GM04504 (cell line): Measurements from ENCODE around the gene CHMP3.
A peak's percentile ranks its signal among the peaks of the same experiment; 100 is the strongest.
"Not testable (repeated sequence)": the region's sequence is repeated elsewhere in the genome, so short reads cannot be mapped to it uniquely, and the experiment has no call there.

ENCODE experiments used
- DNase-seq: peaks from one replicate; pipeline ENCODE4 v3.0.0-alpha.2; 2012; ENCODE audit warnings: low read depth

Gene CHMP3

DNA sequence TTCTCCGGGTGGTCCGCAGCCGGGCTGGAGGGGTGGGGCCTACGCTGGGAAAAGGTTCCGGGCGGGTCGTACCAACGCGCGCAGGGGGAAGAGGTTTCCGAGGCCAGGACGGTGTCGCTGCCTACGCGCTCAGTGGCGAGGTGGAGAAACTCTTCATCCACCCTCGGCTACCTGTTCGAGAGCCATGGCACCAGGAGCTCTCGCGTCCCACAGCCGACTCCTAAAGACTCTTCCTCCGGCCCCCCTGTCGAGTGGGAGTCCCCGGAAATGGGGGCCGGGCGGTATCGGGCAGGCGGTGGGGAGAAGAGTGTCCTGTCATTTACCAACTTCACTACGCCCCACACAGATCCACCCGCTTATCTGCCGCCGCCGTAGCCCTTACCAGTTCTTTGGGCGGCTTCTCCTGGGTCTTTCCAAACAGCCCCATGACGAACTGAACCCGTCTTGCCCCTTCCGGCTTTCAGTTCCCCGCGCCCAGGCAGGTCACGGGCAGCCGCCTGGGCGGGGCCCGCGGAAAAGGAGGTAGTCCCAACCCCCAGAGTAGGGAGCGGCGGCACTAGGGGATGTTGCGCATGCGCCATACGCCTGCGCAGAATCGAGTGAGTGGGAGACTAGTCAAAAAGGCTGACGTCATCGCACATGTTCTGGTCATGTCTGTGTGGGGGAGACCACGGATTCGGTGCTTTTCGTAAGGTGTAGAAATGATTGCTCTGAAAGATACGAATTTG, at the start of gene CHMP3:
Gene CHMP3, minus strand, starts transcription at position 522 of the 728 bp plus-strand sequence. Its CDS starts 95 bp downstream, at position 427.
- DNase-seq, result peak; percentile 94

DNA sequence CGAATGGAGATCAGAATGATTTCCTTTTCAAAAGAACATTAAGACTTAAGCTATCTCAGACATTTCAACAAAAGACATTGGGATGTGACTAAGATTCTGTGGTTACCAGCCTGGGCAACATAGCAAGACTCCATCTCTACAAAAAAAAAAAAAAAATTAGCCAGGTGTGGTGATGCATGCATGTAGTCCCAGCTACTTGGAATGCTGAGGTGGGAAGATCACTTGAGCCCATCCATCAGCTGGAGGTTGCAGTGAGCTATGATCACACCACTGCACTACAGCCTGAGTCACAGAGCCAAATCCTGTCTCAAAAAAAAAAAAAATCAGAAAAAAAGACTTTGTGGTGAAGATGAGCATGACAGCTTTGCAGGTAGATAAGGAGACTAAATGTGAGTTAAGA, 47.6 kb upstream of the CHMP3 start:
- no peak for DNase-seq

DNA sequence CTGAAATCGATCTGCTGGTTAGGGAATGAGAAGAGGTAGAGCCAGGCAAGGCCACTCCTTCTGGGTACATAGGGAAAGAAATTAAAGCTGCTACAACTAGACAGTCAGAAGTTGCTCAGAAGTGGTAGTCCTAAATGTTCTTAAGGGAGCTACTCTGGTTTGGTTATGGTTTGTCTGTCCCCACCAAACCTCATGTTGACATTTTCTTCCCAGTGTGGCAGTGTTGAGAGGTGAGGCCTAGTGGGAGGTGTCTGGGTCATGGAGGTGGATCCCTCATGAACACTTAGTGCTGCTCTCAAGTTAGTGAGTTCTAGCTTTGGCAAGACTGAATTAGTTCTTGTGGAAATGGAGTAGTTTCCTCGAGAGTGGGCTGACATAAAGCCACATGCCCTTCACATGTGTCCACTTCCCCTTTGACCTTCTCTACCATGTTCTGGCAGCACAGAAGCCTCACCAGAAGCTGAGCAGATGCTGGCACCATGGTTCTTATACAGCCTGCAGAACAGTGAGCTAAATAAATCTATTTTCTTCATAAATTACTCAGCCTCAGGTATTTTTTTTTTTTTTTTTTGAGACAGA, 45.7 kb upstream of the CHMP3 start:
- DNase-seq, result no peak

DNA sequence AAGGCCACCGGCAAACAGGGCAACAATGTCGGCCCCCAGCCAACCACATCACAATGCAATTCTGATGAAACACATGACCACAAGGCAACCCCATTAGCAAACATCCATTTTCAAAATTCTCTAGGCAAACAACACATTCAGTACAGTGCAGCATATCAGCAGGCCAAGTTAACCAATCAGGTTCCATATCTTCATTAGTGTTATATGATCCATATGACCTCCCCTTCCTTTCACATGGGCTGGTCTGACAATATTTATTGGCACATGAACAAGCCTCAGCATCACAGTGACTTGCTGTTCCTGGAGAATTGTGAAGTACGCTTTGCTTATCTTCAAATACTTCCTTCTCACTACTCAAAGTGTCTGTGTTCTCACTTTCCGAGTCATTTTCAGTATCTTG, 40.7 kb upstream of the CHMP3 start:
- DNase-seq, result no peak

- no peak for DNase-seq
Observed at GRCh38 chr2:86598966-86599365, 35.7 kb upstream of the CHMP3 start.

GRCh38 chr2:86596118-86596517, 32.9 kb upstream of the CHMP3 start:
- DNase-seq, result no peak

- no peak for DNase-seq
Observed at GRCh38 chr2:86593266-86593665, 30.0 kb upstream of the CHMP3 start.

- no peak for DNase-seq
Observed at GRCh38 chr2:86592547-86593230, 29.4 kb upstream of the CHMP3 start.

DNA sequence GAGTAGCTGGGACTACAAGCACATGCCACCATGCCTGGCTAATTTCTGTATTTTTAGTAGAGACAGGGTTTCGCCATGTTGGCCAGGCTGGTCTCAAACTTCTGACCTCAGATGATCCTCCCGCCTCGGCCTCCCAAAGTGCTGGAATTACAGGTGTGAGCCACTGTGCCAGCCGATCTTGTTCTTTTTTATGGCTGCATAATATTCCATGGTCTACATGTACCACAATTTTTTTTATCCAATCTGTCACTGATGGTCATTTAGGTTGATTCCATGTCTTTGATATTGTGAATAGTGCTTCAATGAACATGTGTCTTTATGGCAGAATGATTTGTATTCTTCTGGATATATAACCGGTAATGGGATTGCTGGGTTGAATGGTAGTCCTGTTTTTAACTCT, 26.5 kb upstream of the CHMP3 start:
- DNase-seq, result not testable (repeated sequence)

DNA sequence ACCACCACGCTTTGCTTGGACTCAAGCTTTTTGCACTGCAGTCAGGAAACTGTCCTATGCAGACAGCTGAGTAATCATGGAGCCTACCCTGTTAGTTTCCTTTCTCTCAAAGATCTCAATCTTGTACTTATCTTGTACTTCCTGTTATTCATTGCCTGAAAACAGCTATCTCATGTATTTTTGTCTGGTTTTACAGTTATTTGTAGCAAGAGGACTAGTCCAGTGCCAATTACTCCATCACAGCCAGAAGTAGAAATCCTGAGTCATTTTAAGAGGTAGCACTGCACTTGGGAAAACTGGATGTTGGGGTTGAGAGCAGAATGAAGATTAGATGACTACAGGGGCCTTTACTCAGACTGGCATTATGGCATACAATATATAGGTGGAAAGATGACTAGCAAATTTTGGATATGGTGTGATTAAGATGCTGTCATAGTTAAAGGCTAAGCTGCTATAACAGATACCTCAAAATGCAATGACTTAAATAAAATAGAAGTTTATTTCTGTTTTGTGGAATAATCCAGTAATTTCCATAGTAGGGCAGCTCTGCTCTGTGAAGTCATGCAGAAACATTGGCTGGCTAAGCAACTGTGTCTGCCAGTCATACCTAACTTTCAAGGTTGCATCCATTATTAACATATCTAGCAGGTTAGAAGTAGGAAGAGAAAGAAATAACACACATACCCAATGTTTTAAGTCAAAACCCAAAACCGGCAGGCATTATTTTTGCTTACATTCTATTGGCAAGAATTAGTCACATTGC, 21.1 kb upstream of the CHMP3 start:
- no peak for DNase-seq

DNA sequence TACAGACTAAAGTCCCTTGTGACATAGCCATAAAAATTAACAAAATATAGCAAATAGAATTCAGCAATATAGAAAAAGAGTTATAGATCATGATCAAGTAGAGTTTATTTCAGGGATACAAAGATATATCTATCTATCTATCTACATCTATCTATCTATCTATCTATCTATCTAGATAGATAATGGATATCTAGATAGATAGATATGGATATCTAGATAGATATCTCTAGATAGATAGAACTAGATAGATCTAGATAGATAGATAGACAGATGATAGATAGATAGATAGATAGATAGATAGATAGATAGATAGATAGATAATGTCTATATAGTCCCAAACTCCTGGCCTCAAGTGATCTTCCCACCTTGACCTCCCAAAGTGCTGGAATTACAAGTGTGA, 17.3 kb upstream of the CHMP3 start:
- no peak for DNase-seq

GRCh38 chr2:86577817-86578456, 14.7 kb upstream of the CHMP3 start:
- DNase-seq, result no peak

- no peak for DNase-seq
Observed at GRCh38 chr2:86570059-86570458, 6.8 kb upstream of the CHMP3 start.

- DNase-seq, result no peak
Observed at GRCh38 chr2:86566821-86567190, 3.6 kb upstream of the CHMP3 start.

DNA sequence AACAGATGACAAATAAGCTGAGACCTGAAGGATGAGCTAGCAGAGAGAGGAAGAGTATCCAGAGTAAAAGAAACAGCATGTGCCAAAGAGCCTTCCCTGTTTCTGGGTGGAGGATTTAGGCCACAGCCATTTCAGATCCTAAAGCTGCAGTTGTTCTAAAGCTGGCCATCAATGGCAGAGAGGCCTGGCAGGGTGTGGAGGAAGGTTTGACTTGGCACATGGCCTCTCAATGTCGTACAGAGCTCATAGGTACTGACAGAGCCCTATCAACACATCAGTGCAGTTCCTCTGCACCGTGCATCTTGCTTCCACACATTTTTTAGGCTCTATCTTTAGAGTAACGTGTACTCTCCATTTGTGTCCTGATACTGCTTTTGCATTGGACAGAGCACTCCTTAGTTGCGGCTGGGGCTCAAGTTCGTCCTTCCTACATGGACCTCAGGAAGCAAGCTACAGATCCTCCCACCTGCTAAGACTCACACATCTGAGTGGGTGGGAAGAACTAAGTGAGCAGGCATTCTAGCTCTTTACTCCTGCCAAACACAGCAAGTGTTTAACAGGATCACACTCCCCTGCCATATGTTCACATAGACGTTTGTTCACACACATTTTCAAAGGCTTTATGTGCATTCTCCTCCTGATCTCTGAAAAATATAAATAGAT, 3.0 kb upstream of the CHMP3 start:
- no peak for DNase-seq

GRCh38 chr2:86563650-86564061, 413 bp upstream of the CHMP3 start:
- DNase-seq, result no peak

- DNase-seq, result no peak
Observed at GRCh38 chr2:86562485-86562921, 740 bp downstream of the CHMP3 start.

GRCh38 chr2:86557836-86558235, 5.4 kb downstream of the CHMP3 start:
- no peak for DNase-seq

DNA sequence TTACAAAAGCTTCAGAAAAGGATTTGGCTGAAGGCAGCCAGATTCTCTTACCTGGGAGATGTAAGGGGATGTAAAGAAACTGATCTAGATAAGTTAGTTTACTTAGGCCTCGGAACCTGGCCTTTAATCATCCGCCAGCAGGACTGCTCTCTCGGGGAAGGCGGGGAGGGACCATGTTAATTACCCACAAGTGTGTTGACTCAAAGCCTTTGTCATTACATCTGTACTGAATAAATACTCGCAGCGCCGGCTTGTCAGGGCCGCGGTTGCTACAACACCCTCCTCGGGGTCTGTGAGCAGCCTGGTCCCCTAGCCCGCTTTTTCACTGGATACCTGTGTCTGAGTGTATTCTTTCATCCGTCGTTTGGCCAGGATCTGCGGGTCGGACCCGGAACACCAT, 6.7 kb downstream of the CHMP3 start:
- no peak for DNase-seq

DNA sequence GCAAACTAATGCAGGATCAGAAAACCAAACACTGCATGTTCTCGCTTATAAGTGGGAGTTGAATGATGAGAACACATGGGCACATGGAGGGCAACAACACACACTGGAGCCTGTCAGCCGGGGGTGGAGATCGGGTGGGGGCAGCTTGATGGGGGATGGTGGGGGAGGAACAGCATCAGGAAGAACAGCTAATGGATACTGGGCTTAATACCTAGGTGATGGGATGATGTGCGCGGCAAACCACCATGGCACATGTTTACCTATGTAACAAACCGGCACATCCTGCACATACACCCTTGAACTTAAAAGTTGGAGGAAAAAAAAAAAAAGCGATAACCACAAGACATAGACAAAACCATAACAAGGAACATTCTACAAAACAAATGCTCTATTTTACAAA, 10.4 kb downstream of the CHMP3 start:
- no peak for DNase-seq

- DNase-seq, result not testable (repeated sequence)
Observed at GRCh38 chr2:86549963-86550725, 13.1 kb downstream of the CHMP3 start.
